Activated CD4-positive, alpha-beta T cell treated with anti-CD3 and anti-CD28 coated beads, Interleukin-10, Interleukin-2, amounts not matched to agents 100 ng/mL and 50 ng/mL, durations not matched to agents 16 hours and 8 hours (primary cell): ENCODE measurements around the gene CFAP46.
"Not testable (repeated sequence)": the region's sequence is repeated elsewhere in the genome, so short reads cannot be mapped to it uniquely, and the experiment has no call there.

Source experiments
- DNase-seq: peaks from one replicate; pipeline ENCODE4 v3.0.0-alpha.2; 2020

CFAP46 gene

GRCh38 chr10:132962623-132963429 is 20.5 kb upstream of the CFAP46 start:
- DNase-seq = peak; percentile 45

DNA sequence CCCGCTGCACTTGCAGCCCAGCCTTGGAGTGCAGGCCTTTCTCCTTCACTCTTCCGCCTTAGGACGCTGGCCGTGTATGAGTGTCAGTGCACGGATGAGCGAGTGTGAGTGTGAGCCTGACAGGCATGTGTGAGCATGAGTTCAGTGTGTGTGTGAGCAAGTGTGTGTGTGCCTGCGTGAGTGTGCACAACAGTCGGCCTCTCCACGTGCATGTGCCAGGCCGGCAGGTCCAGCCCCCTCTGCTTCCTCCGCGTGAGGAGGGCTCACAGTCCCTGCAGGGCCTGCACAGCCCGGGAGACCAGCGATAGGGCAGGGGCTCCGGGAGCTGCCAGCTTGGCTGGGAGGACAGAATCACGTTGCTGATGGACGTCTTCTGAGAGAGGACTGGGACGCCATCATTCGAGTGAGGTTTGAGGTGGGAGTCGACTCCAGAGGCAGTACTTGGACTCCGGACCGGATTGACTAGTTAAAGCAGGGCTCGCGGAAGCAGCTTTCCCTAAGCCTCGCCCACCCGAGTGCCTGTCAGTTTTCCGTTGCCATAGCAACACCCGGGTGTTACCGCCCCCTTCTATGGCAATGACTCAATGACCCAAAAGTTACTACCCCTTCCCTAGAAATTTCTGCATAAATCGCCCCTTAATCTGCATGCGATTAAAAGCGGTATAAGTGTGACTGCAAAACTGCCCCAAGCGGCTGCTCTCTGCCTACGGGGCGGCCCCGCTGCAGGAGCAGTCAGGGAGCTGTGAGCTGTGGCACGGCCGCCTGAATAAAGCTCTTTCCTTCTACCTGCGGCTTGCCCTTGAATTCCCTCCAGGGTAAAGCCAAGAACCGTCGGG is 19.6 kb upstream of the CFAP46 start:
- peak; percentile 82 for DNase-seq

DNA sequence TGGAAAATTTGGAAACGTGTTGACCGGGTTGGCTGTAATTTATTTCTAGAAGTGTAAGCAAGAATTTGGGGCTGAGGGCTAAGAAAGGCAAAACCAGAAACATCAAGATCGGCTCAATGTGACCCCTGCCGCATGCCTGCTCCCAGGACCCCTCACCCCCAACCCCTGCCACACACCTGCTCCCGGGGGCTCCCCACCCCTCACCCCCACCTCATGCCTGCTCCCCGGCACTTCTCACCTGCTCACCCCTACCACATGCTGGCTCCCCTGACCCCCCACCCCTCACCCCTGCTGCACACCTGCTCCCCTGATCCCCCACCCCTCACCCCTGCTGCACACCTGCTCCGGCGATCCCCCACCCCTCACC is 19.0 kb upstream of the CFAP46 start:
- DNase-seq = no peak

GRCh38 chr10:132960631-132961419 is 18.5 kb upstream of the CFAP46 start:
- DNase-seq = no peak

DNA sequence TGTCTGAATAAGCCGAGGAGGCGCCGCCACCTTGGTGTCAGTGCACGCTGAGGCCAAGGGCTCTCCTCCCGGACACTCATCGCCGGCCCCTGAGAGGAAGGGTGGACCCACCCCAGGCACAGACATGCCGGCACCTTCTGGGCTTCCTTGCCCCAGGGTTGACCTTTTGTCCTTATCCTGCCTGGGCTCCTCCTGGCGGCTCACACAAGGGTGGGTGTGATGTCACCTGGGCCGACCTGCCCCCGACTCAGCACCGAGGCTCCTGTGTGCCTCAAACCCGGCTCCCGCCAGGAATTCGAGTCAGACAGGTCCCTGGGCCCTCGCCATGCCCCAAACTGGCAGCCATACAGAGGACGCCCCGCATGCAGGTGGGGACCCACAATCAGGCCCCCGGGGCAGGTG is 17.7 kb upstream of the CFAP46 start:
- no peak for DNase-seq

- no peak for DNase-seq
Observed at GRCh38 chr10:132959559-132959961, 17.2 kb upstream of the CFAP46 start.

DNA sequence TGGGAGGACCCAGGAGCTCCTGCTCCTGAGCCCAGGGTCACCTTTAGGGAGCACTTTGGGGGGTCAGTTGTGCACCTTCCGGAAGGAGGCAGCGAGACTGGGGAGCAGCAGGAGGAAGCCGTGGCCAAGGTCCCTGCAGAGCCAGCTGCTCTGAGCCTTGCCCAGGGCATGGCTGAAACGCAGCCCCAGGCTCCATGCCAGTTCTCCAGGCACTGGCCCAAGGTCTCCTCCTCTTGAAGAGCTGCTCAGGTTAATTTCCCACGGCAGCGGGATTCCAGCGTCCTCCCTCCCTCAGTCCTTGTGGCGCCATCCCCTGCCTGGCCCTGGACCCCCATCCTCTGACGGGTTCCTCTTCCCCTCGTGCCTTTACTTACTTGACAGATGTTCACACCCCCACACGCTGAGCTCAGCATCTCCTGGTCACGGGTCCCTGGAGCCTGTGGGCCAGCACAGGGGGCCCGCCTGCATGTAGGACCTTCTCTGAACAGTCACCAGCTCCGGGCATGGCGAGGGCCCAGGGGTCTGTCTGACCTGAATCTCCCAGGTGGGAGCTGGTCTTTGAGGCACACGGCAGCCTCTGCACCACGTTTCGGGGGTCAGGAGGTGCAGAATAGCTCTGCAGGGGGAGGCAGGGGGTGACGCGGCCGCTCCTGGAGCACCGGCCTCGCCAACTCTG is 16.7 kb upstream of the CFAP46 start:
- no peak for DNase-seq

DNA sequence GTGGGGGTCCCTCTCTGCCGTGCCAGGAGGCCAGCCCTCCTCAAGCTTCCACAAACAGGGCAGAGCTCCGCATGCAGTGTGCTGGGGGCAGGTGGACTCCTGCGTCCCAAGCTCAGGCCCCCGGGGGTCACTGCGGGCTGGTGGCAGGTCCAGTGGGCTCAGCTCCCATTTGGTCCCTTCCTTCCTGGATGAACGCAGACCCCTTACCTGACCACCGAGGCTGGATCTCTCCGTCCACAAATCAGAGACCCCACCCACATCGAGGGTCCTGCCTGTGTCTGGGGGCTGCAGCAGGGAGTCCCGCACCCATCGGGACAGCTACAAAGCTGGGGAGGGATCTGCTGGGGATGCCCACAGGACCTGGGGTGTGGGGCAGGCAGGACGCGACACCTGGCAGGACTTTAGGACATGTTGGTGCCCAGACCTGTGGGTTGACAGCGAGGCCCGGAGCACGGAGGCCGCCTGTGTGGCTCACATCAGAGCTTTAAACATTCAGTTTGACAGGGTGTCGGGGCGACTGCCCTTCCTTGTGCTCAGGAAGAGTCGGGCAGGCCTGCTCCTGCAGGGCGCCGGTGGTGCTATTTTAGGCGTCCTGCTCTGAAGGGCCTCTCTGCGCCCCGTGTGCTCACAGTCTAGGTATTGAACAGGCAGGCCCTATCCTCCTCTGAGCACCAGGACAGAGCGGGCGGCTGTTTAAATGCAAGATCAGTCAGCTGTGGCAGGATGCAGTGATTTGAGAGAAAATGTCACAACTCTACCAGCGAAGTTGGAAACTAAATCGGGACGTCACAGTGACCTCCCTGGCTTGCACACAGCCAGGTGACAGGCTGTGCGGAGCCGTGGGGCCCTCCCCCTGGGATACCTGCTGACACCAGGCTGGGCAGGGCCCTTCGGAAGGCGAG is 15.9 kb upstream of the CFAP46 start:
- no peak for DNase-seq

DNA sequence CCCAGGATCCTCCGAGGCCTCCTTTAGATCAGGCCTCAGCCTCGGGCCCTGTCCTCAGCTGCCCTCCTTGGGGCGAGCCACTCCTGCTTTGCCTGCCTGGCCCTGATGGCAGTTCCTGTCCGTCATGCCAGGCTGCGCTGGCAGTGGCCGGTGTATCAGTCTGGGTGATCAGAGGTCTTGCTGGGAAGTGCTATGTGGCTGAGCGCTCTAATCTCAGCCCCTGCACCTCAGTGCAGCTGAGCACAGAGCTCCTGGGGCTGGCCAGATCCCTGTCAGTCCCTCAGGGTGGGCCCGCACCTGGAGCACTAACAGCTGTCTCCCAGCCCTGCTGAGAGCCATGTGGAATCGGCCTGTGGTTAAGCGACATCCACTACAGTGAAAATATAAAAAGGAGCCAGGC is 14.8 kb upstream of the CFAP46 start:
- no peak for DNase-seq

- not testable (repeated sequence) for DNase-seq
Observed at GRCh38 chr10:132956259-132956658, 13.9 kb upstream of the CFAP46 start.

DNA sequence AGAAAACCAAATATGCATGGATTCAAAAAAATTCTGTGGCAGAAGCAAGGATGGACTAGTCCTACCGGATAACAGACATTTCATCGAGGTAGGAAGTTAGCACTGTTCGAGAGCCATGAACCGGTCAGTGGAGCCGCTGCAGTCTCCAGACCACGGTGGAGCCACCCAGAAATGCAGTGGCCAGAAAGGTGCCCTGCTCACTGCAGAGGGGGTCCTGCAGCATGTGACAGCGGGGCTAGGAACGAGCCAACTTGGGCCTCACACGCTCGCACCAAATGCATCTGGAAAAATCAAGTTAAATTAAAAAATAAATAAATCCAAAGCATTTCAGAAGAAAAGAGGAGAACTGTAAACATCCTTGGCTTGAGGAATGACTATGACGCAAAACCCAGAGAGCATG is 13.1 kb upstream of the CFAP46 start:
- DNase-seq = no peak

GRCh38 chr10:132953428-132953827 is 11.1 kb upstream of the CFAP46 start:
- DNase-seq = no peak

- DNase-seq = no peak
Observed at GRCh38 chr10:132951926-132952325, 9.6 kb upstream of the CFAP46 start.

GRCh38 chr10:132948351-132948750 is 6.0 kb upstream of the CFAP46 start:
- no peak for DNase-seq

DNA sequence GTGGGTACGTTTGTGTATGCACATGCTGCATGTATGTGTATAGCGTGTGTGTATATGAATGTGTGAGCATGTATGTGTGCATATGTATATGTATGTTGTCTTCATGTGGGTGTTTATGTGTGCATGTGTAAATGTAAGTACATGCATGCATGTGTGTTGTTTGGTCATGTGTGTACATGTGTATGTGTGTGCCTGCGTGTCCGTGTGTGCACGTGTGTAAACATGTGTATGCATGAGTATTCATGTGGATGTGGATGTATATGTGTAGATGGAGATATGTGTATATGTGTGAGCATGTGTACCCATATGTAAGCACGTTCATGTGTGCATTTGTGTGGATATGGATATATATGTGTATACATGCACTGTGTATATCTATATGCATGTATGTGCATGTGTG is 5.5 kb upstream of the CFAP46 start:
- no peak for DNase-seq

DNA sequence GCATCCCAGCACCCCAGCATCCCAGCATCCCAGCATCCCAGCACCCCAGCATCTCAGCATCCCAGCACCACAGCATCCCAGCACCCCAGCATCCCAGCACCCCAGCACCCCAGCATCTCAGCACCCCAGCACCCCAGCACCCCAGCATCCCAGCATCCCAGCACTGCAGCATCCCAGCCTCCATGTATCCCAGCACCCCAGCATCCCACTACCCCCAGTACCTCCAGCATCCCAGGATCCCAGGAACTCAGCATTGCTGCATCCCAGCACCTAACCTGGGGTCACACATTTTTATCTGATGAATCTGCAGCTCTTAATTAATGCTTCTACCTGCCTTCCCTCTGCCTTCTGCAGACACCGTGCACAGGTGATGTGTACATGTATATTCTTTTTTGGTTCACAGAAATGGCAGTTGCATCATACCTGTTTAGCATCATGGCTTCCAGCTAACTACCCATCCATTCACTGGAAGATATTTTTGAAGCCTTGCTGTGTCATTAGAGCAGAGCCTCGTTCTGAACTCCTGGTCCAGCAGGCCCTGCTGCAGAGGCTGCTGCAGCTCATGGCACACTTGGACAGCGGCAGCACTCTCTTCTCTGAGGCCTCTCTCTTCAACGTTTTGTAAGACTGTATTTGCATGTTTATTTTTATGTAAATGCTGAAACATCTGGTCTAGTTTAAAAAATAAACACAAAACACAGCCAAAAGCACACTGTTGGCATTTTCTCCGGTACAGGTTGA is 4.6 kb upstream of the CFAP46 start:
- DNase-seq = no peak

DNA sequence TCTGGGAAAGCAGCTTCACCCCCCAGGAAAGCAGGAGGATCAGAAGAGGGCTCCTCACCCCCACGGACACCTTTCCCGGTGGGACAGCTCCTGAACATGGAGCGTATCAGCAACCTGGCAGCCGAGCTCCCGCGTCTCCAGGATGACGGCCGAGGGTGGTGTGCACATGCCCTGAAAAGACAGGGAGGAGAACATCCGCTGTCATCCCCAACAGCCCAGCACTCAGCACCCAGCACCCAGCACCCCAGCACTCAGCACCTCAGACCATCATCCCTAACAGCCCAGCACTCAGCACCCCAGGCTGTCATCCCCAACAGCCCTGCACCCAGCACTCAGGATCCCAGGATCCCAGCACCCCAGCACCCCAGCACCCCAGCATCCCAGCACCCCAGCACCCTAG is 3.9 kb upstream of the CFAP46 start:
- no peak for DNase-seq

GRCh38 chr10:132945894-132946255 is 3.5 kb upstream of the CFAP46 start:
- no peak for DNase-seq

GRCh38 chr10:132945125-132945893 is 2.9 kb upstream of the CFAP46 start:
- no peak for DNase-seq

GRCh38 chr10:132944510-132944909 is 2.1 kb upstream of the CFAP46 start:
- no peak for DNase-seq
